Measurements from ENCODE around the gene UNC79. TPM values are rescaled to one million over a fixed set of nuclear protein-coding genes. Genes with fewer than 3 reads are reported as not detected.

UNC79 gene
- total RNA-seq, 1 donor from 2014 or later: not detected

DNA sequence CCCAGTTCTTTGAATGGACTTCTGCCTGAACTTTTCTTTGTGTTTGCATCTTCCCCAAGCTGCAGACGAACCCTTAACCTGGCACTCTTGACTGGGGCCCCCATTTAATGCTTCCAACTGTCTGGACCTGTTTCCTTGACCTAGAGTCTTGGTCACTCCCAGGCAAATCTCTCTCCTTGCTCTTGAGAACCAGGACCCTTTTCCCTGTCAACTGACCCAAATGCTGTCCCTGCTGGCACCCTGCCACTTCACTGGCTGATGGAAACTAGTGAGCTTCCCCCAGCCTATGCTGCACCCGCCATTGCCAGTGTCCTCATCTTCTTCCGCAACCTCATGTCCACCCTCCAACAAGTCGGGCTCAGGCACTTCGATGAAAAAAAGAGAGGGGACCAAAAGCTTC, 278.1 kb downstream of the UNC79 start:
- Mint-ChIP-seq H3K4me1 (ENCODE audit: low read depth) (no peaks in the 10 kb centered on the region), H3K27me3 (ENCODE audit: low read depth) (no peaks in the 10 kb centered on the region), H3K27ac (no peak overlapping the region), H3K4me3 (ENCODE audit: low read depth) (no peak overlapping the region), H3K9me3 (no peaks in the 10 kb centered on the region), H3K36me3 (ENCODE audit: low read depth) (no peaks in the 10 kb centered on the region)
- DNase-seq (ENCODE audit: low spot score): no peak
- intact Hi-C loops (cut with micrococcal nuclease): no loop called here

DNA sequence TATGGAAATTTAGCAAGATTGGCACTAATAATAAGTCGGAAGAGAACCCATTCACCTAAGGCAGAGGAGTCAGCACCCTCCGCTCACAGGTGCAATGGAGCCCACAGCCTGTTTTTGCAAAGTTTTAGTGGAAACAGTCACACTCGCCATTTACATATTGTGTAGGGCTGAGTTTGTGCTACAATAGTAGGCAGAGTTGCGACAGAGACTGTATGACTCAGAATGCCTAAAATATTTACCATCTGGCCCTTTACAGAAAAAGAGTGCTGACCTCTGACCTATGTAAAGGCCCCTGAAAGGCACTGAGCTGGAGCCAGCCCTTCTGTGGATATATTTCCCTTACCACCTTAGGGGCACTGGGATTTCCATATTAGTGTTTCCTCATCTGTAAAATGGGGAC, 278.5 kb downstream of the UNC79 start:
- Mint-ChIP-seq H3K9me3 (no peaks in the 10 kb centered on the region), H3K36me3 (ENCODE audit: low read depth) (no peaks in the 10 kb centered on the region), H3K27me3 (ENCODE audit: low read depth) (no peaks in the 10 kb centered on the region), H3K4me1 (ENCODE audit: low read depth) (no peaks in the 10 kb centered on the region), H3K27ac (no peak overlapping the region), H3K4me3 (ENCODE audit: low read depth) (no peak overlapping the region)
- DNase-seq (ENCODE audit: low spot score): no peak
- intact Hi-C loops (cut with micrococcal nuclease): no loop called here

DNA sequence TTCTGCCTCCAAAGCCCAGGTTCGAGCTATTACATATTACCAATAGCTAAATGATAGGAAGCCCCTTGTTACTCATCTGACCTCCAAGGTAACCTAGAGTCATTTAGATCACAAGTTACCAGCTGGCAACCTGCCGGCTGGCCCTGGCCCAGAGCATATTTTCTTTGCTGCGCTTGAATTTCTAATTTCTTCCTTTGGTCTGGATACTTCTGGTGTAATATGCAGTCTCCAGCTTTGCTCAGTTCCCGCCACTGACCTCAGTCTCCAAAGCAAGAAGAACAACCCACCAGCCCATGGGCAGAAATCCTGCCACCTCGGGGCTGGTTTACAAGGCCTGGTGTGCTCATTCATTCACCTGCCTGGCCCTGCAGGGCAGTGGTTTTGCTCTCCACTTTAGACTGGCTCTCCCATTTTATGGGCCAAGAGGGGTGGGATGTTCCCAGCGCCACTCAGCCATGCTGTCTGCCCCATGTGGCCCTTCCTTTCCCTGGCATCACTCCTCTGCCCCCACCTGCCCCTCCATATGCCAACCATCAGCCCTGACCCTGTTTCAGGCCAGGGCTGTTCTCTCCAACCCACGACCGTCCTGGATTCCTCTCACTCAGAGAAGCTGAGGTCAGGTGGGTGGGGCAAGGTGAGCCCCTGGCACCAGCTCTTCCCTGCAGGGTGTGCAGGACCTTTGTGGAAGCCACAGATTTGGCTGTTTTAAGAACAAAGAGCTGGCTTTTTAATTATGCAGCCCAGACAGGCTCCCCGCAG, 281.5 kb downstream of the UNC79 start:
- no peak for DNase-seq (ENCODE audit: low spot score)
- no peaks in the 10 kb centered on the region for H3K9me3 Mint-ChIP-seq
- intact Hi-C loops (cut with micrococcal nuclease): no loop called here
- H3K4me3 Mint-ChIP-seq (ENCODE audit: low read depth): no peak overlapping the region
- no peaks in the 10 kb centered on the region for H3K27me3 Mint-ChIP-seq (ENCODE audit: low read depth)
- no peaks in the 10 kb centered on the region for H3K4me1 Mint-ChIP-seq (ENCODE audit: low read depth)
- no peak overlapping the region for H3K27ac Mint-ChIP-seq
- no peaks in the 10 kb centered on the region for H3K36me3 Mint-ChIP-seq (ENCODE audit: low read depth)

DNA sequence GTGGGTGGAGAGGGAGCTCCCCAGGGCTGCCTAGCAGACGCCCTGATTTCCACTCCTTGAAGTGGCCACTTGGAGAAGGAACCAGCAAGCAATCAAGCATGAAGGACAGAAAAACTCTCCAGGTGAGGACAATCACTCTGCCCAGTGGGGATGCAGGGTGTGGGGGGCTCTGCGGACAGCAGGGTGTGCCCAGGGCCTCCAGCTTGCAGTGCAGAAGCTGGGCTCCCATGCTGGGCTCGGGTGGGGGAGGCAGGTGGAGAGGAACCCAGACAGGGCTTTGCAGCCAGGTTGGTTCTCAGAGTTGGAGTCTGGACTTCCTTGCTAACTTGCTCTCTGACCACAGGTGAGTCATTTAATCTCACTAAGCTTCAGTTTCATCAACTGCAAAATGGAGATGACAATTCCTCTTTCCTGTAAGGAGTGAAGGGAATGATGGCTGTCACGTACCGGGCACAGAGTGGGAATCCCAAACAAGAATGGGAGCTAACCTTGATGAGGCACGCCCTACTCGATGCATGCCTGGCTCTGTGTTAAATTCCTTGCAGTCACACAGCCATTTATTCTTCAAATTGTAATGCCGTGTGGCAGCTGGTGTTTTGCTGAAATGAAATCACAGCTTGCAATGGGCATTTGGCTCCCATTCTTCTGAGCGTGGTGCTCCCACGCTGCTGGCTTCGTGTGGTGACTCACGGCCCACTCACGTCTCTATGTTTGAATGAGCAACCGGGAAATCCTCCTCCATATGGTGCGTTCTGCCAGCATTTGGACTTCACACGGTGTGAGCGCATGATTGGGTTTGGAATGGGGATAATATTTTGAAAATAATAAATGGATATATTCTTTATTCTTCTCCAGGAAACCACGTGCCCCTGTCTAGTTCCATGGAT, 282.3 kb downstream of the UNC79 start:
- DNase-seq (ENCODE audit: low spot score): no peak
- intact Hi-C loops (cut with micrococcal nuclease): no loop called here
- H3K27ac Mint-ChIP-seq: no peak overlapping the region
- no peaks in the 10 kb centered on the region for H3K36me3 Mint-ChIP-seq (ENCODE audit: low read depth)
- no peaks in the 10 kb centered on the region for H3K4me1 Mint-ChIP-seq (ENCODE audit: low read depth)
- no peaks in the 10 kb centered on the region for H3K27me3 Mint-ChIP-seq (ENCODE audit: low read depth)
- H3K4me3 Mint-ChIP-seq (ENCODE audit: low read depth): no peak overlapping the region
- H3K9me3 Mint-ChIP-seq: no peaks in the 10 kb centered on the region

DNA sequence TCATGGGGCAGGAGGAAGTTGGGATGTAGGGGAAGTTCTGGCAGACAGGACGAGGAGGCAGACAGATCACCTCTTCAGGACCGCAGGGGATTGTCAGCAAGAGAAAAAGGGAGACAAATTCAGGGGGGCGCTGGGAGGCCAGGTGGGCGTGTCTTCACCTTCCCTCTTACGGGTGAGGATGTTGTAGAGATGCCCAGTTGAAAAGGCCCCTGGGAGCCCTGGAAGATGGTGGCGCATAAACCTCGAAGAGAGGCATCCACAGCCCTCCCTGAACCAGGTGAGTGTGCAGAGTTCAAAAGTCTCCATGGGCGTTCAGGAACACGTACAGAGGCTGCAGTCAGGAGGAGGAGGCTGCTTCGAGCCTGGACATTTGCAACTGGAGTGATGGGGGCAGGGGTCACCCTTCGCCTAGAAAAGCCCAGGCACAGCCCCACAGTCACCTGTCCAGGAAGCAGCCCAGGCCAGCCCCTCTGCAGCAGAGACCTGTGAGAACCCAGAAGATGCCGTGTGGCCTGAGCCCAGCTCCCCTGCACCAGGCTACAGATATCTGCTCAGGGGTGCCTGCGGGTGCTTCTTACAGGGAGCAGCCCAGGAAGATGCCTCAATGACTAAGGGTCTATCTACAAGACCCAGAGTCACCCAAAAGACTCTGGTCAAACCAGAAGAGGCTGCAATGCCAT, 283.1 kb downstream of the UNC79 start:
- H3K4me3 Mint-ChIP-seq (ENCODE audit: low read depth): no peak overlapping the region
- no peaks in the 10 kb centered on the region for H3K9me3 Mint-ChIP-seq
- no peaks in the 10 kb centered on the region for H3K36me3 Mint-ChIP-seq (ENCODE audit: low read depth)
- intact Hi-C loops (cut with micrococcal nuclease): no loop called here
- no peak overlapping the region for H3K27ac Mint-ChIP-seq
- DNase-seq (ENCODE audit: low spot score): no peak
- no peaks in the 10 kb centered on the region for H3K27me3 Mint-ChIP-seq (ENCODE audit: low read depth)
- H3K4me1 Mint-ChIP-seq (ENCODE audit: low read depth): no peaks in the 10 kb centered on the region

DNA sequence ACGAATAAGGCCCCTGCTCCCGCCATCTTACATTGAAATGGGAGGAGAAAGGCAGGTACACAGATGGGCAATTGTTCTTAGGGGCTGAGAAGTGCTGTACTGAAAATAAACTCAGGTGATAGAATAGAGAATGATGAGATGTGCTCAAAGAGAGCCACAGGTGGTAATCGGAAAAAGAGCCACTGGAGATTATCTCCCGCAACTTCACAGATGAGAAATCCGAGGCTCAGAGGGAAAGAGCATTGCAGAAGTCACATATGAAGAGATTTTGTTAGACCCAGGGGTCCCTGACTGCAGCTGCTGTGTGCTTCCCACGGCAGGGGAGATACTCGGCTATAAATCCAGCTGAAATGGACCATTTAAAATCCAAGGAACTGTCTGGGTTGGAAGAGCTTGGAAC, 283.9 kb downstream of the UNC79 start:
- DNase-seq (ENCODE audit: low spot score): no peak
- Mint-ChIP-seq H3K36me3 (ENCODE audit: low read depth) (no peaks in the 10 kb centered on the region), H3K27ac (no peak overlapping the region), H3K9me3 (no peaks in the 10 kb centered on the region), H3K27me3 (ENCODE audit: low read depth) (no peaks in the 10 kb centered on the region), H3K4me1 (ENCODE audit: low read depth) (no peaks in the 10 kb centered on the region), H3K4me3 (ENCODE audit: low read depth) (no peak overlapping the region)
- intact Hi-C loops (cut with micrococcal nuclease): no loop called here

DNA sequence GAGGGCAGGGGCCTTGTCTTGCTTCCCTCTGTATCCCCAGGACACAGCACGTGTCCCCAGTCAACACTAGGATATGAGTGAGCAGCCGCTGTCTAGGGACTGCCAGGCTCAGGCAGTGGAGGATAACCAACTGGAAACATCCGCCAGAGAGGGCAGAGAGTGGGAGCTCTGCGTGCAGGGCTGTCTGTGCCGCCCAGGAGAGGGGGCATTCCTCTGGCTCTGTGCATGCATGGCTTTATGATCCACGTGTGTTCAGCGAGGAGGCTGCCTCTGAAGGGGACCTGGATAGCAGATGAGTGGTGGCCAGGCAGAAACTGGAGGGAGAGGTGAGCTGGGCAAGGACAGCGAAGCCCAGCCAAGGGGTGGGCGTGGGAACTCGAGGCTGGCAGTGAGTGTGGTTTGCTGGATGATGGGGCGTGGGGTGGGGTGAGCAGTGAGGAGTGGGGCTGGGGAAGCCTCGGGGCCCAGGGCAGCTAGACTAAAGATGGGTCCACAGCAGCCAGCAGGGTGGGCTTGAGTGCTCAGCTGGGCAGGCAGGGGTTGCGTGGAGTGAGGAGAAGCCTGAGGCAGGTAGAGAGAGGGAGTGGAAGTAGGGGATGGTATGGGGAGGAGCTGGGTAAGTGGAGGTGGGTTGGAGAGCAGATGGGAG, 284.7 kb downstream of the UNC79 start:
- no peaks in the 10 kb centered on the region for H3K27me3 Mint-ChIP-seq (ENCODE audit: low read depth)
- H3K27ac Mint-ChIP-seq: no peak overlapping the region
- no peaks in the 10 kb centered on the region for H3K4me1 Mint-ChIP-seq (ENCODE audit: low read depth)
- DNase-seq (ENCODE audit: low spot score): no peak
- no peaks in the 10 kb centered on the region for H3K9me3 Mint-ChIP-seq
- H3K4me3 Mint-ChIP-seq (ENCODE audit: low read depth): no peak overlapping the region
- no peaks in the 10 kb centered on the region for H3K36me3 Mint-ChIP-seq (ENCODE audit: low read depth)
- intact Hi-C loops (cut with micrococcal nuclease): no loop called here

DNA sequence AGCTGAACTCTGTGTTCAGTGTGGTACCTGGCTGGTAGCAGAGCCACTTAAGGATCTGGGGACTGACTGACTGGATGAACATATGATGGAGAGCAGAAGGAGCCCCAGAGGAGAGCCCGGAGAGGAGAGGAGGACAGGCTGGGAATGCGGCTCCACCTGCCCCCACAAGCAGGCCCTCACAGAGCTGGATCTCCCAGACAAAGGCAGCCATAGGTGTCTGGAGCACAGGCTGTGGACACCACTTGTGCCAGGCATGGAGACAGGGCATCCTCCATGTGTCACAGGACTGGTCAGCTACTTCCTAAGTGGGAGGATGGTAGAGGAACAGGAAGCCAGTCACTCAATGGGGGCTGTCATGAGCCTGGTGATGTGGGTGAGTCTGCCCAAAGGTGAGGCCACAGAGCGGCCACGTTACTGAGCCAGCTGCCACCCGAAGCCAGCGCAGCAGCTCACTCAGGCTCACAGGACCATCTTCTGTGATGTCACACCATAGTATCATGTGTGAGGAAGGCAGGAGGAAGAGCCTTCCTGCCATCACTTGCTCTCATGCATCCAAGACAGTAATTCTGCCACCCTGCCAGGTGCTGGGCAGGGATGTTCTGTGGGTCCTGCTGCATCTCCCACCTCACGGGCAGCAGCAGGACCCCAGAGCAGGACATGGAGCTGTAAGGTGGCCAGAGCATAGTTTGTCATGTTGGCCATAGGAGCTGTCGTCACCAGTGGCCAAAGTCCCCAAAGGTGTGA, 285.4 kb downstream of the UNC79 start:
- Mint-ChIP-seq H3K27ac (no peak overlapping the region), H3K9me3 (no peaks in the 10 kb centered on the region), H3K4me1 (ENCODE audit: low read depth) (no peaks in the 10 kb centered on the region), H3K4me3 (ENCODE audit: low read depth) (no peak overlapping the region), H3K27me3 (ENCODE audit: low read depth) (no peaks in the 10 kb centered on the region), H3K36me3 (ENCODE audit: low read depth) (no peaks in the 10 kb centered on the region)
- no peak for DNase-seq (ENCODE audit: low spot score)
- intact Hi-C loops (cut with micrococcal nuclease): no loop called here

DNA sequence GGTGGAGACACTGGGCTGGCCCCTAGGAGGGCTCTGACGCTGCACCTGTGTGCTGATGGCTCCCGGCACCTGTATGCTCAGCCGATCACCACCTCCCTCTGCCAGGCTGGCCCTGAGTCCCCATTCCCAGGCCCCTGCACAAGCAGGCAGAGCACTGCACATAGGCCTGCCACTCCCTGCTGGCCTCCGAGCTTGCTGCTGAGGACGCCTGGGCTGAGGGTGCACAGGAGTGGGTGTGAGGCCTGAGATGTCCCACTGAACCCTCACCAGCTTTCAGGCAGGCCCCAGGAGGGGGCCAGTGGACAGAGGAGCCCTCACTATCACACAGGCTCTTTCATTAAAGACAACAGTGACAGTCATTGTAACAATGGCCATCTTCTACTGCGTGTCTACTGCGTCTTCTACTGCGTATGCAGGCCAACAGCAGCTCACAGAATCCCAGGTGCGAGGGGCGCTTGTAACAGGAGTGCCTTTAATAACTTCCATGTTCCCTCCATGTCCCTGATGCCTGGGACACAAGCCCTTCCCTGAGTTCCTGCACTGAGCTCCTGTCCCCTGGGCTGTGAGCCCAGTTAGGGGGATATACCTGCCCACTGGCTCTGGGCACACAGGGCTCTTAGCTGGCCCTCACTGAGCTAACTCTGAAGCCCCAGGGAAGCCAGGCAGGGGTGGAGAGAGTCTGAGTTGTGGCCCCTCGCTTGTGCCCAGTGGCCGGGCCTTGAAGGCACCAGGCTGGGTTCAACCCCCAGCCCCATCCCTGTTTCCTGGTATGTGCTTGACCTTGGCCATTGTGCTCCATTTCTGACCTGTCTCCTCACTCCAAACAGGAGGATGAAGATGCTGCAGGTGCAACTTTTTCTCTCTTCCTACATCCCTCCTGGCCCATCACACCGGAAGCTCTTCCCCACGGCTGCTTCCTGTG, 286.3 kb downstream of the UNC79 start:
- H3K27ac Mint-ChIP-seq: no peak overlapping the region
- intact Hi-C loops (cut with micrococcal nuclease): no loop called here
- no peaks in the 10 kb centered on the region for H3K4me1 Mint-ChIP-seq (ENCODE audit: low read depth)
- no peak for DNase-seq (ENCODE audit: low spot score)
- no peaks in the 10 kb centered on the region for H3K27me3 Mint-ChIP-seq (ENCODE audit: low read depth)
- H3K9me3 Mint-ChIP-seq: no peaks in the 10 kb centered on the region
- no peak overlapping the region for H3K4me3 Mint-ChIP-seq (ENCODE audit: low read depth)
- no peaks in the 10 kb centered on the region for H3K36me3 Mint-ChIP-seq (ENCODE audit: low read depth)

DNA sequence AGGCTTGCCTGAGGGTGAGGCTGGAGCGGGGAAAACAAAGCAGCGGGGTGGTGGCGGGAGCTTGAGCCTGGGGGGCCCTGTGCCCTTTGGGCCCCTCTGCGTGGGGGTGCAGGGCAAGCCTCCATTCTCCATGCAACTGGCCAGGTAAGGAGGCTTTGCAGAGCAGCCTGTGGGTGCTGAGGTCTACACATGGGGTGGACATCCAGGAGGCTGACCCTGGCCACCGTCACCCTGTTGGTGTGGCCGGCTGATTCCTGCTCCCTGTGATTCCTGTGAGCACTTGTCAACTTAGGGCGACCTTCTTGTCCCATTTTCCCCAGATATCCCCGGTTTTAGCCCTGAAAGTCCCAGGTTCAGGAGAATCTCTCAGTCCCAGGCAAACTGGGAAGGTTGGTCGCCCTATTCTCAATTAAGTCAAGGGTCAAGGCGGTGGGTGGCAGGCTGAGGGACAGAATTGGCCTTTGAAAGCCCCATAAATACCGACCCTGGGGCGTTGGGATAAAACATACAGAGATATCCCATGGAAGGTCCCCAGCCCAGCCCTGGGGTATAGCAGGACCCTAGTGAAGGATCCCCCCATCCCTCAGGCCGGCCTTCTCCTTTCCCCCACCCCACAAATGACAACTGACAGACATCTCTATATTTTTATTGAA, 287.1 kb downstream of the UNC79 start:
- H3K4me1 Mint-ChIP-seq (ENCODE audit: low read depth): no peaks in the 10 kb centered on the region
- no peaks in the 10 kb centered on the region for H3K36me3 Mint-ChIP-seq (ENCODE audit: low read depth)
- no peak overlapping the region for H3K4me3 Mint-ChIP-seq (ENCODE audit: low read depth)
- intact Hi-C loops (cut with micrococcal nuclease): no loop called here
- no peaks in the 10 kb centered on the region for H3K9me3 Mint-ChIP-seq
- H3K27ac Mint-ChIP-seq: no peak overlapping the region
- H3K27me3 Mint-ChIP-seq (ENCODE audit: low read depth): no peaks in the 10 kb centered on the region
- no peak for DNase-seq (ENCODE audit: low spot score)

DNA sequence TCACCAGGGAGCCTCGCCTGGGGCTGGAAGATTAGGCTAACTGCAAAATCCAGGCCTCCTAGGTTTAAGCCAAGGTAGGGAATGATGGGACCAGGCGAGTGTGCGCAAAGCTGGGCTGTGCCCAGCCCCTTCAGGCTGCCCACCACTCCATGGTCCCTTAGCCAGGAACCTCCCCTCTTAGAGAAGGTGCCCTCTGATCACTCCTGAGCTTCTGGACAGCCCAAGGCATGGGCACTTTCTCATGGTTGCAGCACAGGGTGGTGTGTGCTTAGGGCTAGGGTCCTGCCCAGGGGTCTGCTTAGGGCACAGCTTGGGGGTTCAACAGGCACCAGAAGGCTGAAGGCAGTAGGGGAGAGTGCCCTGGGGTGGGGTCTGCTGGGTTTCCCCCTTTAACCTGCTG, 288.5 kb downstream of the UNC79 start:
- Mint-ChIP-seq H3K4me3 (ENCODE audit: low read depth) (no peak overlapping the region), H3K27ac (no peak overlapping the region), H3K4me1 (ENCODE audit: low read depth) (no peaks in the 10 kb centered on the region), H3K9me3 (no peaks in the 10 kb centered on the region), H3K27me3 (ENCODE audit: low read depth) (no peaks in the 10 kb centered on the region), H3K36me3 (ENCODE audit: low read depth) (no peaks in the 10 kb centered on the region)
- no peak for DNase-seq (ENCODE audit: low spot score)
- intact Hi-C loops (cut with micrococcal nuclease): no loop called here

Measured in activated T-helper 2 cell treated with anti-CD3 and anti-CD28 coated beads, Interferon-gamma antibody, Interleukin-2, Interleukin-4, amounts not matched to agents 10 μg/mL and 5 μg/mL and 100 μg/mL, durations not matched to agents 14 hours and 24 hours and 36 hours (primary cell).